Kidney epithelial cell (primary cell): ENCODE results near the gene DNAL1. TPM values are rescaled to one million over a fixed set of nuclear protein-coding genes. Genes with fewer than 3 reads are reported as not detected.

ENCODE experiments used
- DNase-seq: peaks from one replicate; pipeline ENCODE4 v3.0.0-alpha.2; 2010; ENCODE audit warnings: low read depth
- H3K27me3 ChIP-seq: 2 replicates; pipeline ENCODE4 v1.6.0; 2011; ENCODE audit warnings: low read length; ENCODE audit not compliant: control insufficient read depth, insufficient read depth
- H3K36me3 ChIP-seq: 2 replicates; pipeline ENCODE4 v1.5.1; 2011; ENCODE audit warnings: low read length; ENCODE audit not compliant: control insufficient read depth, insufficient read depth
- H3K4me3 ChIP-seq: 2 replicates; pipeline ENCODE4 v1.5.1; 2011; ENCODE audit warnings: low read depth, mild to moderate bottlenecking, control low read depth, low read length
- total RNA-seq: library from RNA; depleted of rRNA; stranded (reverse); fragments of >200 nt; gene quantifications from 2 replicates; pipeline ENCODE4 v1.2.3, GENCODE V29; 2015
- TF ChIP-seq, protein P1 (sequence below): IDR thresholded peaks from 2 replicates; pipeline ENCODE4 v1.5.1; 2011; ENCODE audit warnings: mild to moderate bottlenecking, moderate library complexity, low read length, control low read depth, inconsistent platforms; ENCODE audit not compliant: insufficient read depth, poor library complexity, severe bottlenecking

DNAL1 gene
- total RNA-seq, 1 donor from 2014 or later: 19.3 TPM

DNA sequence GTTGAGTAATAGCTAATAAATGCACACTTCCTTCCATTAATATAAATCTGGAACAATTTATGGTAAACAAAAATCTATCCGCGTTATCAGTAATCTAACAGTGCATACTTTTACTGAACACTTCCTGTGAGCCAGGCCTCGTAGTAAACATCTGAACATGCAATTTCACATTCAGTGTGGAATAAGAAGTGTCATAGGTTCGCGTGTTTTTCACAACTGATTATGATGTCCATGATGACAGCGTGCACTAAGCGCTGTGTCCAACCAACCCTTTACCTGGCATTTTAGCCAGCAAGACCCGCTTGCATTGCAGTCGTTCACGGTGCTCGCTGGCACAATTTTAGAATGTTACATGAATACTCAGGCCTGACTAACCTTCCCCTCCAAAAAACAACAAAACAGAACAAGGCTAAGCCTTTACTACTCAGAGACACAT is 67.3 kb downstream of the DNAL1 start:
- no peaks in the 10 kb centered on the region for H3K27me3 ChIP-seq
- H3K36me3 ChIP-seq: no peaks in the 10 kb centered on the region
- no peak for DNase-seq
- H3K4me3 ChIP-seq: peak overlapping the region; percentile 69
- TF ChIP-seq, protein P1, sequence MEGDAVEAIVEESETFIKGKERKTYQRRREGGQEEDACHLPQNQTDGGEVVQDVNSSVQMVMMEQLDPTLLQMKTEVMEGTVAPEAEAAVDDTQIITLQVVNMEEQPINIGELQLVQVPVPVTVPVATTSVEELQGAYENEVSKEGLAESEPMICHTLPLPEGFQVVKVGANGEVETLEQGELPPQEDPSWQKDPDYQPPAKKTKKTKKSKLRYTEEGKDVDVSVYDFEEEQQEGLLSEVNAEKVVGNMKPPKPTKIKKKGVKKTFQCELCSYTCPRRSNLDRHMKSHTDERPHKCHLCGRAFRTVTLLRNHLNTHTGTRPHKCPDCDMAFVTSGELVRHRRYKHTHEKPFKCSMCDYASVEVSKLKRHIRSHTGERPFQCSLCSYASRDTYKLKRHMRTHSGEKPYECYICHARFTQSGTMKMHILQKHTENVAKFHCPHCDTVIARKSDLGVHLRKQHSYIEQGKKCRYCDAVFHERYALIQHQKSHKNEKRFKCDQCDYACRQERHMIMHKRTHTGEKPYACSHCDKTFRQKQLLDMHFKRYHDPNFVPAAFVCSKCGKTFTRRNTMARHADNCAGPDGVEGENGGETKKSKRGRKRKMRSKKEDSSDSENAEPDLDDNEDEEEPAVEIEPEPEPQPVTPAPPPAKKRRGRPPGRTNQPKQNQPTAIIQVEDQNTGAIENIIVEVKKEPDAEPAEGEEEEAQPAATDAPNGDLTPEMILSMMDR: no peak

DNA sequence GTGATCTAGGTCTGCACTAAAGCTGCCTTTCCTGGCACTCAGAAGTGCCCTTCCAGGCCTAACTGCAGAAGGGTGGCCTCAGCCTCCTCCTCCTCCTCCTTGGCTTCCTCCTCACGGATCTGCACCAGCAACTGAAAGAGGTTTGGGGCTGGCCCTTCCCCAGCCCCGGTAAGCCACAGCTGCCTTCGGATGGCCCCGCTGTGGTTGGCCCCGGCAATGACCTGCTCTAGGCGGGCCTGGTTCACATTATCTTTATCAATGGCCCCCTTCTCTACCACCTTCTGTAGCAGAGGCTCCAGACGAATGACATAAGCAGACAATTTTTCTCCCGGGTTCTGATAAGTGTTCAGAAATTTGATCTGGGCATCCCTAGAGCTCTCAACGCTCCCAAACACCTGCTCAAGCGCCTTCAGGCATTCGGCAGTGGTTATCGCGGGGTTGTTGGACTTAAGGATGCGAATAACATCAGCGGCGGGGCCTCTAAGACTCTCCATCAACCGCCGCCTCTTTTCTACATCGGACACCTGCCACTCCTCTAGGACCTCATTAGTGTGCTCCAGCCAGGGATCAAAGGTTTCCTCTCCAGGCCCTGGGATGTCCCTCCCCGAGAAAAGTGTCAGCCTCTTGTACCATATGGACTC is 67.9 kb downstream of the DNAL1 start:
- Histone ChIP-seq H3K4me3 (peak overlapping the region; percentile 69), H3K27me3 (no peaks in the 10 kb centered on the region), H3K36me3 (no peaks in the 10 kb centered on the region)
- TF ChIP-seq, protein P1: no peak
- DNase-seq: no peak

DNA sequence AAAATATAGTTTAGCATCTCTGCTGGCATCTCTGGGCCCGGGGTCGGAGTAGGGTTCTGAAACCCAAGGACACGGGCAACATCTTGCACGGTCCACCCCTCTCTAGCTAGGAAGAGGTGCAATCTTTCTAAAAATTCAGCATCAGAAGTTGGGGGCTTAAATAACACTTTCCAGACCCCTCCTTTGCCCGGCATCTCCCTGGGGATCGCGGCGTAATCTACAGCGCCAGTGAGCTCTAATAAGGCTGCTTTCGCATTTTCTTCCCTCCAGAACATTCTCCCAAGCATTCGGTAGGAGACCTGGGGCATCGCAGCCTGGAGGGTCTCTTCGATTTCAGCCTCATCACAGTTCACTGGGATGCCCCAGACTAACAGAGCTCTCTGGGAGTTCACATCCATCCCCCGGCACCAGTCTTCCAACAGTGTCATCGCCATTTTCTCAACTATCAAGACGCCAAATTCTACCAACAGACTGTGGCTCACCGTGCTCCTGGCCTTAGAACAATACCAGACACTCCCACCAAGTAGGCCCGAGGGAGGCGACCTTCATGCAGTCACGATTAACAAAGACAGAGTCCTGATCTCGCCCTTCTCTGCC is 68.5 kb downstream of the DNAL1 start:
- TF ChIP-seq, protein P1: no peak
- no peak for DNase-seq
- Histone ChIP-seq H3K36me3 (no peaks in the 10 kb centered on the region), H3K27me3 (no peaks in the 10 kb centered on the region), H3K4me3 (peak overlapping the region; percentile 69)

DNA sequence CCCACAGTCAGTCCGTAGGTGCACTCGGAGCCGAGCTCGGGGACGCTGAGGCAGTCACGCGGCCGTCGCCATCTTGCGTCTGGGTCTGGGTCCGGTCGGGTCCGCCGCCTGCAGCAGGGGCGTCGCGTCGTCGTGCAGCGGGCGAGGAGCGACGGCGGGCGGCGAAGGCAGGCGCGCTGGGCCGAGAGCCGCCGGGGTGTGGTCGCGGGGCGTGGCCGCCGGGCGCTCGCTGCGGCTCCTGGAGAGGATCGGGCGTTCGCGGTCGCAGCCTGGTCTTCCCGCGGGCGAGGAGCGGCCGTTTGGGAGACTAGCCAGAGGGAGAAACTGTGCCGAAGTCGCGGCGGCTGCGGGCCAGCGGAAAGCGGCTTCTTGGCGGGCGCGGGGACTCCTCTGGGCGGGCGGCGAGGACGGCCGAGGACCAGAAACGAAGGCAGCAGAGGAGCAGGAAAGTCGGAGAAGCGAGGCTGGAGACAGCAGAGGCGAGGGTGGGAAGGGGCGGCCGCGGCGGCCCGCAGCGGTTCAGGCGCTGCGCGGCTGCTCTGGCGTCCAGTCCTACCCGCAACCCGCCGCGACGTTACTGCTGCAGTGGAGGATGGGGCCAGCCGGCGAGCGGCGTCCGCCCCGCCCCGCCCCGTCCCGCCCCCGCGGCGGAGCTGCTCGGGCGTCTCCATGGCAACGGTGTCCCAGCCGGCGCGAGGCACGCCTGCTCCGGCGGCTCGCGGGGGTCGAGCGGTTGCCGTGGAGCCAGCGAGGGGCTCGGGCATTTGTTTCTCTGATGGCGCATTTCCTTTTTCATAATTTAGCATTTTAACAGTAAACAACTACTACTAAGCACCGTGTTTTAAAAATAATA is 69.2 kb downstream of the DNAL1 start, which contains the start of gene PNMA1:
Gene PNMA1 (minus strand): TSS at position 582 of the 853 bp plus-strand sequence. CDS start 745 bp downstream, outside the sequence.
- Histone ChIP-seq H3K27me3 (no peaks in the 10 kb centered on the region), H3K4me3 (peak within 1 kb of the TSS; percentile 69), H3K36me3 (peaks cover 2% of the 10 kb centered on the region)
- TF ChIP-seq, protein P1: no peak
- no peak for DNase-seq

DNA sequence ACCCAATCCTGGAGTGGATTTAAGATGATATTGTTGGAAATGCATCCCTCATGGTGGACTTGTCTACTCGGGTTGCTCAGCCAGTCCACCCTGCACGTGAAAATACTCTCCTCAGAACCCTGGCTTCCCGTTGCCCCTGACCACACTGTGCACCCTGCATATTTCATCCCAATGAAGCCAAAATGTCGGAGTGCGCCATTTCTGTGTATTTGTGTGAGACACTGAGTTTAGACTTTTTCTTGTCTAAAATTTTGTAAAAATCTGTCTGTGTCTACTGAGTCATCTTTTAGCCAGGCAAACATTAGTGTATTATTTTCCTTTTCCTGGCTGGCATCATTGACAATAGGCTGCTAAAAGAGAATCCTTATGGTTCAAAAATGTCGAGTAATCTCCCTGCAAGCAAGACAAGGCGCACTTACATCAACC is 69.9 kb downstream of the DNAL1 start:
- no peak for DNase-seq
- TF ChIP-seq, protein P1: no peak
- H3K36me3 ChIP-seq: peaks cover 2% of the 10 kb centered on the region
- no peaks in the 10 kb centered on the region for H3K27me3 ChIP-seq
- peak overlapping the region; percentile 69 for H3K4me3 ChIP-seq
